Posterior cingulate gyrus (tissue), 11 donors: ENCODE data around the gene TRIP13.

Experiments used
- DNase-seq, 10 donors: peaks; one replicate each; pipeline versions ENCODE4 v3.0.0 to v3.0.0-alpha.2; 2020 to 2021; ENCODE audit warnings: mixed read lengths in 3 of 10
- intact Hi-C: fragments of 100-400 bp; cut with DNase I; formaldehyde crosslinking; loops from one replicate; pipeline ENCODE4 v1.15.1; 2023

Gene TRIP13

GRCh38 chr5:887947-888637, 4.6 kb upstream of the TRIP13 start:
- intact Hi-C loops = no loop called here

GRCh38 chr5:888638-889035, 4.0 kb upstream of the TRIP13 start:
- no peak for DNase-seq
- intact Hi-C loops = no loop called here

More at GRCh38 chr5:887947-888637, 4.6 kb upstream of the TRIP13 start:
- DNase-seq = peak in 1 of 10 donors; percentile 32

GRCh38 chr5:889075-889710, 3.5 kb upstream of the TRIP13 start:
- intact Hi-C loops = no loop called here
- DNase-seq = peak in 1 of 10 donors; percentile 15

- intact Hi-C loops = no loop called here
- peak in 1 of 10 donors; percentile 62 for DNase-seq
Observed at GRCh38 chr5:891117-891836, 1.4 kb upstream of the TRIP13 start.

- intact Hi-C loops = loop anchor here (2.0 kb wide), 1 partner anchor 221 kb away; no protein-coding TSS in a partner anchor
- peak in 1 of 10 donors; percentile 64 for DNase-seq
Observed at GRCh38 chr5:891837-892393, 769 bp upstream of the TRIP13 start.

GRCh38 chr5:893137-893506, 438 bp downstream of the TRIP13 start:
- peak in 1 of 10 donors; percentile 68 for DNase-seq
- intact Hi-C loops = loop anchor here (2.0 kb wide), 1 partner anchor 222 kb away; no protein-coding TSS in a partner anchor

- intact Hi-C loops = loop anchor here (2.0 kb wide), 1 partner anchor 223 kb away; no protein-coding TSS in a partner anchor
- DNase-seq = peak in 3 of 10 donors; percentile 16 to 54 (median 26)
Observed at GRCh38 chr5:893711-894110, 1.0 kb downstream of the TRIP13 start.

GRCh38 chr5:900781-901180, 8.1 kb downstream of the TRIP13 start:
- no peak for DNase-seq
- intact Hi-C loops = loop anchor here (5.0 to 10.0 kb wide), 3 partner anchors 426 to 586 kb away; no protein-coding TSS in a partner anchor

- peak in 1 of 10 donors; percentile 39 for DNase-seq
- intact Hi-C loops = loop anchor here (5.0 to 10.0 kb wide), 3 partner anchors 428 to 588 kb away; no protein-coding TSS in a partner anchor
Observed at GRCh38 chr5:902129-902916, 9.6 kb downstream of the TRIP13 start.

GRCh38 chr5:903756-904096, 11.0 kb downstream of the TRIP13 start:
- intact Hi-C loops = loop anchor here (5.0 to 10.0 kb wide), 3 partner anchors 429 to 589 kb away; no protein-coding TSS in a partner anchor
- DNase-seq = peak in 1 of 10 donors; percentile 50

GRCh38 chr5:905139-905642, 12.5 kb downstream of the TRIP13 start:
- DNase-seq = peak in 1 of 10 donors; percentile 35
- intact Hi-C loops = loop anchor here (10.0 kb wide), 2 partner anchors 430 to 590 kb away; no protein-coding TSS in a partner anchor

GRCh38 chr5:907366-907910, 14.8 kb downstream of the TRIP13 start:
- DNase-seq = no peak
- intact Hi-C loops = loop anchor here (10.0 kb wide), 2 partner anchors 433 to 593 kb away; no protein-coding TSS in a partner anchor

- intact Hi-C loops = loop anchor here (10.0 kb wide), 2 partner anchors 433 to 593 kb away; no protein-coding TSS in a partner anchor
- no peak for DNase-seq
Observed at GRCh38 chr5:908172-908571, 15.5 kb downstream of the TRIP13 start.

- no peak for DNase-seq
- intact Hi-C loops = loop anchor here (10.0 kb wide), 2 partner anchors 434 to 594 kb away; no protein-coding TSS in a partner anchor
Observed at GRCh38 chr5:909086-909485, 16.4 kb downstream of the TRIP13 start.

GRCh38 chr5:909994-910768, 17.5 kb downstream of the TRIP13 start:
- intact Hi-C loops = loop anchor here (10.0 kb wide), 2 partner anchors 435 to 595 kb away; no protein-coding TSS in a partner anchor
- no peak for DNase-seq

- intact Hi-C loops = no loop called here
Observed at GRCh38 chr5:910769-911160, 18.1 kb downstream of the TRIP13 start.

GRCh38 chr5:911601-912000, 18.9 kb downstream of the TRIP13 start:
- DNase-seq = no peak
- intact Hi-C loops = no loop called here

More at GRCh38 chr5:910769-911160, 18.1 kb downstream of the TRIP13 start:
- no peak for DNase-seq
